Suprapubic skin (tissue), 3 donors: ENCODE results near the gene GRK5.

Source experiments
- CTCF ChIP-seq, 2 donors: fragments of 200-600 bp in 1 of 2; fragments of 450-650 bp in 1 of 2; sonication (generic) in 1 of 2; IDR thresholded peaks; one replicate each; pipeline ENCODE4 v1.5.1; 2016 to 2019; ENCODE audit warnings: antibody characterized with exemption in 2 of 2, mild to moderate bottlenecking in 1 of 2, moderate library complexity in 1 of 2
- EP300 ChIP-seq: sonication (generic); formaldehyde crosslinking; IDR thresholded peaks from one replicate; pipeline ENCODE4 v1.6.1; 2017; ENCODE audit warnings: antibody characterized with exemption
- POLR2A ChIP-seq, 2 donors: fragments of 450-650 bp; IDR thresholded peaks; one replicate each; pipeline ENCODE4 v1.6.1; 2017; ENCODE audit warnings: antibody characterized with exemption in 2 of 2, mild to moderate bottlenecking in 2 of 2, moderate library complexity in 2 of 2

DNA sequence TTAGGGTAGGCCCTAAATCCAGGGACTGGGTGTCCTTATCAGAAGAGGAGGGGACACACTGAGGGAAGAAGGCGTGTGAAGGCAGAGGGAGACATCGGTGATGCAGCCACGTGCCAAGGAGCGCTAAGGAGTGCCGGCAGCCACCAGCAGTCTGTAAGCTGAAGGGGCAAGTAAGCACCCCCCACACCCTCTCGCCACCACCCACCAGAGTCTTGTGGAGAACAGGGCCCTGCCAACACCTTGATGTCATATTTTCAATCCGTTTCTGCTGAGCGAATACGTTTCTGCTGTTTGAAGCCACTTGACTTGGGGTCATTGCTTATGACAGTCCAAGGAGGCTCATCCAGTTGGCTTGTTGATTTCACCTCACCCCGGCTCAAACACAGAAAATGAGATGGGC lies 297.3 kb downstream of the GRK5 start:
- TF ChIP-seq CTCF (IDR thresholded peaks at IDR 0.05), result no peak
- TF ChIP-seq POLR2A (IDR thresholded peaks at IDR 0.05), result no peak
- no peak for TF ChIP-seq EP300
